ENCODE measurements around the gene CDCA7L. TPM values are rescaled to one million over a fixed set of nuclear protein-coding genes. Genes with fewer than 3 reads are reported as not detected.

CDCA7L gene
- total RNA-seq, 4 donors from 2014 or later: 7.4 to 16.9 (median 10.8) TPM

DNA sequence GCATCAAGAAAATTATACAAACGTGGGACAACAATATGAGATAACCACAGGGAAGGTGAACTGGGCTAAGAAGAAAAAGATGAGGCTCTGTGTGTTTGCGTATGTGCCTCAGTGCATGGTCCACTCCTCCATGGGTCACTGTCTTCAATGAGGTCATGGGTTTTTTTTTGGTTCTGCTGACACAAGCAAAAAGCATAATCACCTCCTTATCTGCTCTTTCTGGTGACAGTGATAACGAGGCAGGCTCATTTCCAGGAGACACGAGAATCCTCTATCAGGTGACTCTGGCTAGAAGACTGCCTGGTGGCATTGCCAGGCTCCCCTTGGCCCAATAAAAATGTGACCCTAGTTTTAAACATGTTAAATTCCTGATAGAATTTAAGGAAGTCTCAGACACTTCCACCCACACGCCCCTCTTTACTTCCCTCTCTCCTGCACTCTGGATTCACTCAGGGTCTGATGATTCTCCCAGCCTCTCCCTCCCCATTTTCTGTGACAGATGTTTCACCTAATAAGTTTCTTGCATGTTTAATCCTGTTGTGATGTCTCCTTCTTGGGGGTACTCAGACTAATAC is 35.3 kb upstream of the CDCA7L start:
- 48 to 76% methylated on average over 5 of the region's 5 CpGs for WGBS, 2 donors
- Histone ChIP-seq H3K36me3 (no peaks in the 10 kb centered on the region), H3K27ac (no peak overlapping the region), H3K9me3 (no peaks in the 10 kb centered on the region), H3K4me1 (no peaks in the 10 kb centered on the region), H3K27me3 (no peaks in the 10 kb centered on the region), H3K4me3 (no peak overlapping the region)
- TF ChIP-seq, protein P1, sequence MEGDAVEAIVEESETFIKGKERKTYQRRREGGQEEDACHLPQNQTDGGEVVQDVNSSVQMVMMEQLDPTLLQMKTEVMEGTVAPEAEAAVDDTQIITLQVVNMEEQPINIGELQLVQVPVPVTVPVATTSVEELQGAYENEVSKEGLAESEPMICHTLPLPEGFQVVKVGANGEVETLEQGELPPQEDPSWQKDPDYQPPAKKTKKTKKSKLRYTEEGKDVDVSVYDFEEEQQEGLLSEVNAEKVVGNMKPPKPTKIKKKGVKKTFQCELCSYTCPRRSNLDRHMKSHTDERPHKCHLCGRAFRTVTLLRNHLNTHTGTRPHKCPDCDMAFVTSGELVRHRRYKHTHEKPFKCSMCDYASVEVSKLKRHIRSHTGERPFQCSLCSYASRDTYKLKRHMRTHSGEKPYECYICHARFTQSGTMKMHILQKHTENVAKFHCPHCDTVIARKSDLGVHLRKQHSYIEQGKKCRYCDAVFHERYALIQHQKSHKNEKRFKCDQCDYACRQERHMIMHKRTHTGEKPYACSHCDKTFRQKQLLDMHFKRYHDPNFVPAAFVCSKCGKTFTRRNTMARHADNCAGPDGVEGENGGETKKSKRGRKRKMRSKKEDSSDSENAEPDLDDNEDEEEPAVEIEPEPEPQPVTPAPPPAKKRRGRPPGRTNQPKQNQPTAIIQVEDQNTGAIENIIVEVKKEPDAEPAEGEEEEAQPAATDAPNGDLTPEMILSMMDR (IDR thresholded peaks at IDR 0.05): no peak
- TF ChIP-seq POLR2A (IDR thresholded peaks at IDR 0.05) (no peak), EP300 (IDR thresholded peaks at IDR 0.05) (no peak)
- no peak for DNase-seq (ENCODE audit: low spot score in 2 of 2)

DNA sequence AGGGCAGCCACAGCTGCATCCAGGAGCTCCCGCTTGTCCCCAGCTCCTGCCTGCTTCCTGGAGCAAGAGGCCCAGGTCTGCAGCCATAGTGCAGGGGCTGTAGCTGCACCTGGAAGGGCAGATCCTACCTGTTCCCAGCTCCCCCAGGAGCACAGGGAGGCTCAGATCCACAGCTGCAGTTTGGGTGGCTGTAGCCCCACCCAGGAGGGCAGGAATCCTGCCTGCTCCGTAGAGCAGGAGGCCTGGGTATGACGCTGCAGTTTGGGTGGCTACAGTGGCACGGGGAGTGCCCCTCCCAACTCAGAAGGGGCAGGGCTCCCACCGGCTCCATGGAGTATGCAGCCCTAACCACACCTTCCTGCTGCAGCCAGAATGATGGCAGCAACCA is 26.7 kb upstream of the CDCA7L start:
- TF ChIP-seq, protein P1 (IDR thresholded peaks at IDR 0.05): no peak
- no peak for TF ChIP-seq POLR2A (IDR thresholded peaks at IDR 0.05)
- no peak for TF ChIP-seq EP300 (IDR thresholded peaks at IDR 0.05)
- H3K27ac ChIP-seq: no peak overlapping the region
- no peaks in the 10 kb centered on the region for H3K4me1 ChIP-seq
- DNase-seq (ENCODE audit: low spot score in 2 of 2): no peak
- no peak overlapping the region for H3K4me3 ChIP-seq
- WGBS, 2 donors: 74 to 75% methylated on average over 4 to 5 of the region's 5 CpGs
- H3K9me3 ChIP-seq: no peaks in the 10 kb centered on the region
- H3K36me3 ChIP-seq: no peaks in the 10 kb centered on the region
- no peaks in the 10 kb centered on the region for H3K27me3 ChIP-seq

DNA sequence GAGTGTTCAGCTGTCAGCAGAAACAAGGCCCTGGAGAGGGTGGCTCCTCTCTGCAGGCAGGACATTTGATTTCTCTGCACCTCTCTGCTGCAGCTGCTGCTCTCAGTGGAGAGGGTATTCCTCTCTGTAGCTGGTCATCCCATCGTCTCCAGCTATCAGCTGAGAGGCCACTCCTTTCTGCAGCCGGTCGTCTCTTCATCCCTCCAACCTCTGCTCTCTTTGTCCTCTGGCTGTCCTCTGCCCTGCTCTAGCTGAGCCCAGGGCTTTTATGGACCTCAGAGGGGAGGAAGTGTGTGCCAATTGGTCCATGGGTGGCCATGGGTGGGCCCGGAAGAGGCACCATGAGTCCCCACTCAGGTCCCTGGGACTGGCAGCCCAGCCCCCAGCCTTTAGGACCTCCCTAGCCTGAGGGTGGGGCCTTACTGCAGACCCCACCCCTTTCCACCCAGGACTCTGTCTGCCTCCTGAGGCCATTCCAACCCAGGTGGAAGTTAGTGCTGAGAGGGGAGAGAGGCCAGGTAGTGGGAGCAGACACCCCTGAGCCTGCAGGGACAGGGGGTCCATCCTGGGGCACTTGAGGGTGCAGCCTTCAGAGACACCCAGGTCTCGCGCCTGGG is 26.2 kb upstream of the CDCA7L start:
- no peak for TF ChIP-seq EP300 (IDR thresholded peaks at IDR 0.05)
- TF ChIP-seq POLR2A (IDR thresholded peaks at IDR 0.05): no peak
- TF ChIP-seq, protein P1 (IDR thresholded peaks at IDR 0.05): no peak
- Histone ChIP-seq H3K36me3 (no peaks in the 10 kb centered on the region), H3K4me3 (no peak overlapping the region), H3K27ac (no peak overlapping the region), H3K9me3 (no peaks in the 10 kb centered on the region), H3K4me1 (no peaks in the 10 kb centered on the region), H3K27me3 (no peaks in the 10 kb centered on the region)
- DNase-seq (ENCODE audit: low spot score in 2 of 2): no peak
- 78 to 83% methylated on average over 6 of the region's 6 CpGs for WGBS, 2 donors

DNA sequence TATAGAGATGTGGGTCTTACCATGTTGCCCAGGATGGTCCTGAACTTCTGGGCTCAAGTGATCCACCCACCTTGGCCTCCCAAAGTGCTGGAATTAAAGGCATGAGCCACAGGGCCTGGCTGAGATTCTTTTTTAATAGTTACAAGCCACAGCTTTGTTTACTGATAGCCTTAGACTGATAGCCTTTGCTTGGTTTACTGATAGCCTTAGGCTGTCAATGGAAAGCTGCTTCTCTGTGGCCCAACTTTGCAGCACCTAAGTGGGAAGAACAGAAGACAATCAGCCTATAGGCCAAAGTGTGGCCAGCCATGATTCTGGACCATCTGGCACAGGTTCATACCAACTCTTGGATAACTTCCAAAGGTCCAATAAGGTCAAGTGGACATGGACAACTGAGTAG is 24.1 kb upstream of the CDCA7L start:
- no peak overlapping the region for H3K27ac ChIP-seq
- TF ChIP-seq, protein P1 (IDR thresholded peaks at IDR 0.05): no peak
- no peaks in the 10 kb centered on the region for H3K4me1 ChIP-seq
- H3K27me3 ChIP-seq: no peaks in the 10 kb centered on the region
- no peak overlapping the region for H3K4me3 ChIP-seq
- no peaks in the 10 kb centered on the region for H3K9me3 ChIP-seq
- H3K36me3 ChIP-seq: no peaks in the 10 kb centered on the region
- no peak for DNase-seq (ENCODE audit: low spot score in 2 of 2)

DNA sequence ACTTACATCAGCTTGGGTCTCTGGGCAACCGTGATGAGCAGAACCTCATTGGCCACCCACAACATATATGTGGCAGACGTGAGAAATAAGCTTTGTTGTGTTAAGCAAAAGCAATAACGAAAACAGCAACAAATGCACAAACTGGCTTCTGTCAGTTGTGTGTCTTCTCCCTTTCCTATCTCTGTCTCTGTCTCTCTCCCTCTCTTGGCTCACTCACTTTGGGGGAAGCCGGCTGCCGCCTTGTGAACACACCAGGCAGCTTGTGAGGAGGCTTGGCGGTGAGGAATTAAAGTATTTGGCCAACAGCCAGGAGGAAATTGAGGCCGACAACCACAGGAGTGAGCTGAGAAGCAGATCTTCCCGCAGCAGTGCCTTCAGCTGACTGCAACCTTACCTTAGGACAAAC is 21.9 kb upstream of the CDCA7L start:
- Histone ChIP-seq H3K4me3 (no peak overlapping the region), H3K9me3 (no peaks in the 10 kb centered on the region), H3K27ac (no peak overlapping the region), H3K4me1 (no peaks in the 10 kb centered on the region), H3K27me3 (no peaks in the 10 kb centered on the region), H3K36me3 (no peaks in the 10 kb centered on the region)
- TF ChIP-seq POLR2A (IDR thresholded peaks at IDR 0.05): no peak
- TF ChIP-seq EP300 (IDR thresholded peaks at IDR 0.05): no peak
- TF ChIP-seq, protein P1 (IDR thresholded peaks at IDR 0.05): no peak
- WGBS, 2 donors: 53% methylated on average over 8 of the region's 8 CpGs
- DNase-seq (ENCODE audit: low spot score in 2 of 2): no peak
